HG03139 (cell line): Measurements from ENCODE around the gene NFE2L3.
"Not testable (repeated sequence)": the region's sequence is repeated elsewhere in the genome, so short reads cannot be mapped to it uniquely, and the experiment has no call there.

Source experiments
- ATAC-seq: cut with Tn5 transposase; IDR thresholded peaks from one replicate; pipeline ENCODE4 v1.9.1; 2021; ENCODE audit not compliant: unreplicated experiment

Gene NFE2L3

DNA sequence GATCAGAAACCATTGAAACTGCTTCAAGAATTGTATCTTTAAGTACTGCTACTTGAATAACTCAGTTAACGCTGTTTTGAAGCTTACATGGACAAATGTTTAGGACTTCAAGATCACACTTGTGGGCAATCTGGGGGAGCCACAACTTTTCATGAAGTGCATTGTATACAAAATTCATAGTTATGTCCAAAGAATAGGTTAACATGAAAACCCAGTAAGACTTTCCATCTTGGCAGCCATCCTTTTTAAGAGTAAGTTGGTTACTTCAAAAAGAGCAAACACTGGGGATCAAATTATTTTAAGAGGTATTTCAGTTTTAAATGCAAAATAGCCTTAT lies 33.8 kb downstream of the NFE2L3 start:
- no peak for ATAC-seq

DNA sequence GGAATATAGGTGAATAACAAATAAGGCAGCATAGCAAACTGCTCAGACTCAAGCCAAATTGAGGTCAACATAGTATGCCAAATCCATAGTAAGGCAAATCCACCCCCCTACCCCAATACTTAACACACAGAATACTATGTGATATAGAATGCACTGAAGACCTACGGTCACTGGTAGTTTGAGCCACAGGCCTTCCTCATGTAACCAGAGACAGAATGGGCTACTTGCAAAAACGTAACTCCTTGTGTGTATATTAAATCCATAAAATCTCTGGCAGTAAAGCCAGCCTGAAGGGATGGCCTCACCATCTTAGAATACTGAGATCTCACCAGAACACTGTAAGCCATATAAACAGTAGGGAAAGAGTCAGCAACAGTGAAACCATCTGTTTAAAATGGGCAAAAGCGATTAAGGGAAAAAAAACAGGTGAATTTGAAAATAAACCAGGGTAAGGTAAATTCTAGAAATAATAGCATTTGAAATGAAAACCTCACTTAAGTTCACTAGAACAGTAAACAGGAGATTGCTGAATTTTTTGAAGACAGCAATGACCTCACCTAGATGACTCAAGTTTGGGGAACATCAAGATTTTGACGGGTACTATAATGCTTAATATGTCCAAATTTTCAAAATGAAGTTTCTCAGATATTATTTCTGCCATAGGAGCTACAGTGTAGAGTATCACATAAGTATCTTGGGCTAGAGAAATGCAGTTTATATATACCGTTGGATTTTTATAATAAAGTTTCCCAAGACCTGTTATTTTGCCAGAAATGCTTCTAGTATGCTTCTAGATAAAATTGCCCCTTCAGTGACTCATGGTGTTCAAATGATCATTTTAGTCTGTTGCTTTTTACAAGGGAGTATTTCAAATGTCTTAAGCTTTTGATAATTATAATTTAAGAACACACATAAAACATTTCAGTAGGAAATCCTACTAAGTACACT lies 34.6 kb downstream of the NFE2L3 start:
- ATAC-seq = no peak

DNA sequence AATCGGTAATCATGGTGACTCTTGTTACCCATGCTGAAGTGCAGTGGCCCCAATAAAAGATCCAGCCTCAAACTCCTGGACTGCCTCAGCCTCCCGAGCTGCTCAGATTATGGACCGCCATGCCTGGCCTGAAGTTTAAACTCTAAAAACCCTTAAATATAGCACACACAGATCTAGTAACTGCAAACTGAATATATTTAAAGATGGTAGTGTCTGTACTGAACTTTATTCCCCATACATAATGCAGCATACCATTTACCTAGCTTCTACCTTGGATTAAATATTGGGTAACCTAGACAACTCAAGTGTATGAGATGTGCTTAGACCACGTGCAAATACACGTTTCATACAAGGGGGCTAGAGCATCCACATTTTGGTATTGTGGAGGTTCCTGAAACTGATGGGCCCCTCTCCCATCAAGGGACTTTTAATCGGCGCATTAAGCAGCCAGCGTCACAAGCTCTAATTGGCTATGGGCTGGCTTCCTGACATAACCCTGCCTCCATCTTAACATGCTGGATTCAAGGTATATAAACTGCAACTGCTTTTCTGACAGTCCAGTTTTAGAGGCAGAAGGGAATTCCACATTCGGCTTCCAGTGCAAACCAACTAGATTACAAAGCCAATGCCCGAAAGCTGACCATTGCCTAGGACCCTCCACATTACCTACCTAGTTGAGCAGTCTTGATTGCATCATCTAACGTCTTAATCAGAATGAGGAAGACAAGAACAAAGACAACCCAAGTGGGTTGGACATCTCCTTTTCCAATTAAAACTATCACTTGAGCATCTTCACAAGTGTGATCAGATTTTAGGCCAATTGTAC lies 35.6 kb downstream of the NFE2L3 start:
- ATAC-seq = no peak

DNA sequence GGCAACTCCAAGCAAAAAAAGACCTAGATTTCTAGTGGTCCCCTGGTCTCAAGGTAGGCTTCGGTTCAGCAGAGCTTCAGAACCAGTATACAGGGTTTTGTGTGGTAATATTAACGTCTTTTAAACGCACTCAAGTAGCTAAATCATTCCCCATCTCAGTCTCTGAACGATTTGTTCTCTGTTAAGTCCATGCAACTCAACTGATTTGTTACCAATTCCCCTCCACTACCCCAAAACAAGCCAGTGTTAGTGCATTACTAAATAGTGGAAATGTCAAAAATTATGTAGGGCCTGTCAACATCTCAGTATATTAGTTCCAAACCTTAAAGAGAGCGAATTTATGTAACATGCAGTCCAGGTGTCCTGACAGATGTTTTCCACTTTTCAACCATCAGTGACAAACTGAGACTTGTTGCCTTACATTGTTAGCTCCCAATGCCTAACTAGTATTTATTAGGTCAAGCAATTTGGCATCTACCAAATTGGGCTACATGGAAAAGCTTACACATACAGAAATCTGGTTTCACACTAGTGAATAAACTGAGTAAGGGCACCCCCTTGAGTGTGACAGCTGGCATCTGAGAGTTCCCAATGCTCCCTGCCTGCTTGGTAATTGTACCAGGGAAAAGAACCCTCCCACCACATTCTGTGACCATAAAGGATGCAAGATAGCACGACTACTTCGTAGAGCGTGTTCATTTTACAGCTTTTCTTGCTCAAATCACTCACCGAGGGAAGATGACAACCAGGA lies 36.4 kb downstream of the NFE2L3 start:
- ATAC-seq = no peak

DNA sequence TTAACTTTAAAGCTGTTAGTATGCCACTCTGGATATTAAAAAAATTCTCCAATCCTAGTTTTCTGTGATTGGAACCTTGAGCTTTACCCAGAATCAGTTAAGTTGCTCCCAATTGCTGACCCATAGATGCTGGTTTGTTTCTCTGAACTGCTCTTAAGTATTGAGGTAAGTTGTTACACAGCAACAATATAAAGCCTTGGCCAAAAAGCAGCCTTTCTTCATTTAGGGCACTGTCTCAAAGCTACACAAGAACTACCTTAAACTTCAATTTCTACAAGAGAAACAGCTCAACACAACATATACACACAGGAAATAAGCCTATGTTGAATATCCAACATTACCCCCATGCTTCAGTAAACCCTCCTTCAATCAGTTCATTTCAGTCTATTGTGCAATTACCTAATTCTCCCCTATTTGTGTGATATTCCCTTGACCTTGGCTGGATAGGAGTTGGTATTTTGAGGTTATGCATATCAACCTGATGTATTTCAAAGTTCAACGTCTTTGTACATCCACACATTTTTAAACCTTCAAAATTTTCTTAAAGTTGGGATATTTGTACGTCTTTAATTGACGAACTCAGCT lies 37.1 kb downstream of the NFE2L3 start:
- ATAC-seq = no peak

DNA sequence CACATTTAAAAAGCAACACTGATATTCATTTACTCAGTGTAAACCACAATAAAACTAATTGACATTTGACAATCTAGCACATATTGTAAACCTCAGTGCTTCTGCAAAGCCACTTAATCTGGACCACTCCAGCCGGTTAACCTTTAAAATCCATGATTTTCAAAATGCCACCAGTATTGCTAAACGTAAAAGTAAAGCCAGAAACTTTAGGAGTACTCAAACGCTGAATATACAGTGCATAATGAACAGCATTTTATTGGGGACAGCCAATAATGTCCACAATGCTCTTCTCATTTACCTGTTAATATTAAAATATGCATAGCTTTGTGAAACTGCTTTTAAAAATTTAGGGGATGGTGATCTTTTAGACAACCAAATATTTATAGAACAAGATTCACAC lies 37.7 kb downstream of the NFE2L3 start:
- no peak for ATAC-seq

DNA sequence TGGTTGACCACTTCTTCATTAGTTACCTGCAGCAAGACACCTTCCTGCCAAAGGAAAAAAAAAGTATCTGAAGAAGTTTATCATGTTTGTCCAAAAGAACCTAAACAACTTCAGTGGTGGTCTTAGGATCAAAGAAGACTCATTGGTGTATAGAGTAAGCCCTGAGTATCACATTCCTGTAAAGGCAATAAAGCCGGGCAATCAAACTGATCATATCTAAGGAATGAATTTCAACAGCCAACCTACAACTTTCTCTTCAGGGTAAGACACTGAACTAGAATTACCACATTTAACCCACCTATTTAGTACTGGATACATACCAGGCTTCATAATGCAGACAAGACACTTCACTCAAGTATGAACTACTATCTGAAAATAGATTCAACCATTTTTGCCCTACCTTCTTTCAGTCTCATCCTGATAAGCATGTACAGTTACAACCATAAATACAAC lies 38.4 kb downstream of the NFE2L3 start:
- ATAC-seq = no peak

DNA sequence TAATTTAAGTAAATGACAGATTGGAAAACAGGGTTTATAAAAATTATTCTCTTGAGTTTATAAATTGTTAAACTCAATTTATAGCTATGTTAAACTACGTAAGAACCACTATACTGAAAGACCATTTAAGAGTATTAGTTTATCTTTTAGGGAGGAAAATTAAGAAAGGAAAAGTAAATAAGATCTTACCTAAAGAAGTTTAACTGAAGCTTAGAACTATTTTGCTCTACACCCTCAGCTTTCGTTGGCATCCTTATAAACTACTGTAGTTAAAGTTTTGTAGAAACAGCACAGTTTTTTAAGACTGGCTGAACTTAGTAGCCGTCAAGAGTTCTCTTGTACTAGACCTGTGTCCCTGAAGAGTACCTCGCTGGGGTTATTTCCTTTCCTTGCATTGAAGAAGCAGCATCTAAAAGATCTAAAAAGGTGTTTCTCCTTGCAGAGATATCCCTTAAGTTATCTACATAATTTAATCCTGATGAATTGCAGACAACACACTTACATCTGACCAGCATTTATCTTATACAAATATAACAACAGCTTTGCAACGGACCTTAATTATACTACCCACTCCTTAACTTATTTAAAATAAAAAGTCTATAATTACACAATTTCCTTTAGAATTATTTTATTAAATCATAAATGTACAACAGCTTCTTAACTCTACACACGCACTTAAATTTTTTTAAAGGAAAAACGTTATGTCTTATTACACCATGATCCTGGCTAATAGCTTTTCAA lies 39.4 kb downstream of the NFE2L3 start:
- ATAC-seq = no peak

DNA sequence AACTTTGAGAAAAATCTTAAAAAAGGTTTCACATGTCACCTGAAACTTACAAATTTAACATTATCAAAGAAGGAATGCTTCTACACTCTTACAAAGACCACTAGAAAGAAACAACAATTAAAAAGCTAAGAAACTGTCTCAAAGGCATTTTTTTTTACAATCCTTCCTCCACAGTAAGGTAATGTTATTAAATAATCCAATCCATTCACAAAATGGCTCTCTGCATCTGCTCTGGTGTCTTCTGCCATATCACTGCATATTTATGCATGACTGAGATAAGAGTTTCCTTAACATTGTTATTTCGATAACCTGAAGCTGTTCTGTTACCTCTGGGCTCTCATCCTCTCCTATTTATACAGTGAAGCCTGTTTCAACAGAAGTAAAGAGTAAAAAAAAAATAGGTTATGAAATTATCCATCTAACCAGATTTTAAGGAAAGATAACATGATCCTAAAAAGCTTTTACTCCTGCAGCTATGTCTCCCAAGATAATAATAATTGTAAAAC lies 40.0 kb downstream of the NFE2L3 start:
- ATAC-seq = no peak

DNA sequence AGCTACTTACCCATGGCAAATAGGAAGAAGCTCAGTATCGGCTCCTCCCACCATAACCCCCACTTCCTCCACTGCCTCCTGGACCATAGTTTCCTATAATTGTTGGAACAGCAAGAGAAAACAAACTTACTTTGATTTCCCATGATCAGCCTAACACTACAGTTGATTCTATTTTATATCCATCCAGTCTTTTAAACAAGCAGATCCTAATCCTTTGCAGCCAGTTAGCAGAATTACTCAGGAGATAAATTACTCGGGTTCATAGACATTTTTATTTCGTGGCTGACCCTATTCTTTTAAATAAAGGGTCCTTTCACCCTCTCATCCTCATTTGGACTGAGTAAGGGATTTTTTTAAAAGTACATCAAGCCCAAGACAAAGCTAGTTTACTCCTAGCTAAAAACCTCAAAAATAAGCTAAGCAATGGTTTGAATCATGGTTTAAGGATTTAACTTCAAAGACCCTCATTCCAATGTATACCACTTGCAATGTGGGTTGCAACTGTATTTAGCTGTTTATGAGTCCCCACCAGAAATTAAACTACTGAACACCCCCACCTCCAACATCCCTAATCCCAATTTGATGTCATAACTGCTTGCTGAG lies 40.6 kb downstream of the NFE2L3 start:
- ATAC-seq = no peak

DNA sequence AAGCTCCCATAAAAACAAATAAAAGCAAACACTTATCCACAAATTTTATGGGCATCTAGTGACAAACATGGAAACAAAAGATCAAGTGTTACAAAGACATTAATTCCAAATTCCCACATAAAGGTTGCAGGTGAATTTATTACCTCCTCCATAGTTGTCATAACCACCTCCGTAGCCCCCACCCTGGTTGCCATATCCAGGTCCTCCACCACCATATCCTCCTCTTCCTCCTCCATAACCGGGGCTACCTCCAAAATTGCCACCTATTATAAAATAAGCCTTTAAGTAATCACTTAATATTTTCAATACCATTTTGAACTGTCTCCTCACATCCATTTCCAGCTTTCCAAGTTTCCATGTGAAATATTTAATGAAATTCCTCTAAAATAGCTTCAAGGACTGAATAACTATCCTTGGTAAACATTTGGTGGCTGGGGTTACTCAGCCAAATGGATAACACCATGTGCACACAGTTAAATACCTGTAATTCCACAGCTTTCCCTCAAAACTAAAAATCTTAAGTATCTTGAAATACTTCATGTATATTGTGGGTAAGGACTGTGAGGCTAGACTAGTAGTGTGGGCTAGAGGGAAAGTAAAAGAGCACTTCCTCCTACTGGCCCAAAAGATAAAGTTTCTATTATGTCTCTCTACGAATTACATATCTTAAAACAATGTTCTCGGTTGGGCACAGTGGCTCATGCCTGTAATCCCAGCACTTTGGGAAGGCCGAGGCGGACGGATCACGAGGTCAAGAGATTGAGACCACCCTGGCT lies 41.6 kb downstream of the NFE2L3 start:
- no peak for ATAC-seq

DNA sequence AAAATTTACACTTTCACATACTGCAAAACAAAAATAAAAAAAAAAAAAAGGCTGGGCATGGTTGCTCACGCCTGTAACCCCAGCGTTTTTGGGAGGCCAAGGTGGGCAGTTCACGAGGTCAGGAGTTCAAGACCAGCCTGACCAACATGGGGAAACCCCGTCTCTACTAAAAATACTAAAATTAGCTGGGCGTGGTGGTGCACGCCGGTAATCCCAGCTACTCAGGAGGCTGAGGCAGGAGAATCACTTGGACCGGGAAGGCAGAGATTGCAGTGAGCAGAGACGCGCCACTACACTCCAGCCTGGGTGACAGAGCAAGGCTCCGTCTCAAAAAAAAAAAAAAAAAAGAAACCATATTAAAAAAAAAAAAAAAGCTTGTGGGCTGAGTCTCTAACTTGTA lies 42.8 kb downstream of the NFE2L3 start:
- not testable (repeated sequence) for ATAC-seq

DNA sequence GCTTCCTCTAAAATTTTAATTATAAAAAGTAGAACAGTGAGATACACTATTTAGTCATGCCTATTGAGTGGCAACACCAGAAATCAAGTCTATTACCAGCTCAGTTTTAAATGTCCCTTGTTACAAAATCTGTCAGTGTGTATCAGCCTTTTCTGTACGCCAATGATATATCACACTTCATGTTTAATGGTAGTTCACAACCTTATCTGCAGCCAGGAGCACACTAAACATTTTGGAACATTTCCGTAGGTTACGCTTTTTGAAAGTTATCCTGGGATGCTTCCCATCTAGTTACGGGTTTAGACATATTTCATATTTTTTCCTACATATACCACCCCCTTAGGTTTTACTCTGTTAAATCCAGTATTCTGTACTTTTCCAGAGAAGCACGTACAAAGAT lies 43.2 kb downstream of the NFE2L3 start:
- ATAC-seq = no peak

DNA sequence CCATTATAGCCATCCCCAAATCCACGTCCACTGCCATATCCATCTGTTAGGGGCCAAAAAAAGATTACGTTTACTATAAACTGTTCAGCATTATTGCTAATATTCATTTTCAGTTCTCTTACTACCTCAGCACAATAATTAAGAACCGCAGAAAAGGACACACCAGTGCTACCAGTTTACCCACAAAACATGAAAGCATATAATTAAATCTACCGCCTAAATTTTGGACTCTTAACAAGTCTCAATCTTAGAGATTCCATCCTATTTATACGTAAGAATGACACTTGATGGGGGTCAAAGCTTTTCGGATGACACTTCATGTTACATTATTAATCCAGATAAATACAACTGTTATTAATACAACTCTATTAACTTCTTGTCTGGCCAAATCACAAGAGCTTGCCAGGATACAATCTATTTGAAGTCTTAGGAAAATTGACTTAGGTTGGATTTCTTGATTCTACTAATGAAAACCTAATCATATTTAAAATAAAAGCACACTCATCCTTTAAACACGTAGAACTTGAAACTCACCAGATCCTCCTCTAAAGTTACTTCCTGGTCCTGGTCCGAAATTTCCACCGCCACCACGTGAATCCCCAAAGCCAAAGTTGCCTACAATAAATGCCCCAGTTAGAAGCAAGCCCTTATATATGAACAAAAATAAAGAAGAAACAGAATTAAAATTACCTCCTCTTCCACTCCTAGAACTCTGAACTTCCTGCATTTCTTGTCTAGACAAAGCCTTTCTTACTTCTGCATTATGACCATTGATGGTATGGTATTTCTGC lies 44.1 kb downstream of the NFE2L3 start:
- ATAC-seq = no peak

DNA sequence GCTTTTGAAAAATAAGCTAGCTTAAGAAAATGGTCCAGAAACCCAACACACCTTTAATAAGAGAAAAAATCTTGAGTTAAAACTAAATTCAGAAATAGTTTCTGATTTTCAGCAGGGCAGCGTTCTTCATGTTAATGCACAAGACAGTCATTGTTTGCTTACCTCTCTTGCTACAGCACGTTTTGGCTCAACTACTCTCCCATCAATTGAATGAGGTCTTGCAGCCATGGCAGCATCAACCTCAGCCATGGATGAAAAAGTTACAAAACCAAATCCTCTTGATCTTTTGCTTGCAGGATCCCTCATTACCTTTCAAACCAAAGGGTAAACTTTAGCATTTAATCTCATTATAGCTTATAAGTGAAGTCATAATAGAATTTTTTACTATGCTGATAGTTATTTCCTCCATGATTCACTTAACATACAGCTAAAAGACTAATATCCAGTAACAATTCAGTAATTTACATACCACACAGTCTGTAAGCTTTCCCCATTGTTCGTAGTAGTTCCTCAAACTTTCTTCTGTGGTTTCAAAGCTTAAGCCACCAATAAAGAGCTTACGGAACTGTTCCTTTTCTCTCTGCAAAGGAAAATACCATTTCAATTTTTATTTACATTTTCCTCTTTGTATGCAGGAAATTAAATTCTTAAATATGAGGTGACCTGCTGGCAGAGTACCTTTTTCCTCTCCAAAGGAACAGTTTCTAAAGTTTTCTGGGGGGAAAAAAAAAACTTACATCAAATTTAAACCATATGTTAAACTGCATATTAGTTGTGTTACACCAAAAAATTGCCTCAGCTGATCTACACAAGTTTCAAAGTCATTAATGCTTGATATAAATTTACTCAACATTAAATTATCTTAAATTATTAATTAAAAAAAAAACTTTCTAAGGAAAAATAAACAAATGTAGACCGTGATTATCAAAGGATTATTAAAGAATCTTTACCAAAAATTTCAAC lies 45.4 kb downstream of the NFE2L3 start:
- no peak for ATAC-seq

DNA sequence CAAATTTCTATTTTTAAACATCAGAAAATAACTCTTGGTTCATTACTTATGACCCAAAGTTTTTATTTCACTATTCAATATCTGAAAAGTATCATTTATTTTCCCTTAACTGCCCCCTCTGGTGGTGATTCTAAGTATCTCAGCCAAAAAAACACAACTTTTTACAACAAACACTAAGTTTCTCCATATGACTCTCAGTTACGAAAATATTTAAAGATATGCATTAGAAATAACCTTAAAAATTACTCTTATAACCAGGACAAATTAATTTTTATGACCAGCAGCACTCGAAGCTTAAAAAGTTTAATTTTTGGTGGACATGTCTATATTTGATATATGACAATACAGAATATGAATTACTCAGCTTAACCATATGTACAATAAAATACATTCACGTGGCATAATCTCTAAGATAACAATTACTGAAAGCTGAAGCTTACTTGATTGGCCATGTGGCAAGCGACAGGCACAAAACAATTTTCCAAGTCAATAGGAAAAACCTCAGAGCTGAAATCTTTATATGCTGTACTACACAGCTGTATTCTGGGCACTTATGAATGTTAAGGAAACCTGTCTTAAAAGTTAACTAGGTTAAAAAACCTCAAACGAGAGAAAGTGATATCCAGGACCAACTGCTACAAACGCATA lies 46.3 kb downstream of the NFE2L3 start:
- ATAC-seq = no peak

DNA sequence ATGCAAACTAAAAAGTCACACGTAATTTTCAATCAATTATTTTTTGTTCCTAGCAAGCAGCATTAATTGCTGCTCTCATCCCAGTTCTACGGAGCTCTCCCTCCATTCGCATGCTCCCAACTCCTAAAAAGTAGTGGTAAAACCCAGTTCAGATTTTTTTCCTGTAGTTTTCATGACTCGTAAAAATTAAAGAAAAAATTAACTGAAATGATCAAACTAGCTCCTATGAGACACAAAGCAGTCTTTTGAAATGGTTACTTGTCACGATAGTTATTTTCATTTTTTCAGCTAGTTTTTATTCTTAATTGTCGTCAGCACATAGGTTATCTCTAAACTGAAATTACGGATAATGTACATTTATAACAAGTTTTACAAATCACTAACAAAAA lies 46.8 kb downstream of the NFE2L3 start:
- ATAC-seq = no peak
